Activated CD8-positive, alpha-beta memory T cell treated with anti-CD3 and anti-CD28 coated beads, Interleukin-2, amount 50 U/mL, for 24 hours (primary cell): Measurements from ENCODE around the gene HERC2.
"Not testable (repeated sequence)": the region's sequence is repeated elsewhere in the genome, so short reads cannot be mapped to it uniquely, and the experiment has no call there.

Experiments
- DNase-seq: peaks from one replicate; pipeline ENCODE4 v3.0.0-alpha.2; 2020; ENCODE audit errors: extremely low read depth

HERC2 gene

GRCh38 chr15:28281876-28282275, 40.1 kb downstream of the HERC2 start:
- DNase-seq, result no peak

- DNase-seq, result no peak
Measured at GRCh38 chr15:28274635-28275034, 47.3 kb downstream of the HERC2 start.

- no peak for DNase-seq
Measured at GRCh38 chr15:28273873-28274610, 47.9 kb downstream of the HERC2 start.

GRCh38 chr15:28273468-28273867, 48.5 kb downstream of the HERC2 start:
- no peak for DNase-seq

- DNase-seq, result no peak
Measured at GRCh38 chr15:28272587-28272986, 49.4 kb downstream of the HERC2 start.

- DNase-seq, result no peak
Measured at GRCh38 chr15:28271697-28272260, 50.2 kb downstream of the HERC2 start.

GRCh38 chr15:28269097-28269496, 52.9 kb downstream of the HERC2 start:
- no peak for DNase-seq

GRCh38 chr15:28267727-28268126, 54.3 kb downstream of the HERC2 start:
- DNase-seq, result no peak

- DNase-seq, result no peak
Measured at GRCh38 chr15:28265334-28266019, 56.5 kb downstream of the HERC2 start.

GRCh38 chr15:28264166-28264565, 57.8 kb downstream of the HERC2 start:
- no peak for DNase-seq

- no peak for DNase-seq
Measured at GRCh38 chr15:28262438-28262837, 59.5 kb downstream of the HERC2 start.

GRCh38 chr15:28260722-28261121, 61.3 kb downstream of the HERC2 start:
- DNase-seq, result no peak

- DNase-seq, result no peak
Measured at GRCh38 chr15:28260317-28260716, 61.7 kb downstream of the HERC2 start.

- DNase-seq, result no peak
Measured at GRCh38 chr15:28255965-28256364, 66.0 kb downstream of the HERC2 start.

GRCh38 chr15:28252831-28253230, 69.1 kb downstream of the HERC2 start:
- no peak for DNase-seq

GRCh38 chr15:28246605-28247004, 75.4 kb downstream of the HERC2 start:
- no peak for DNase-seq

- no peak for DNase-seq
Measured at GRCh38 chr15:28243901-28244300, 78.1 kb downstream of the HERC2 start.

GRCh38 chr15:28243399-28243798, 78.6 kb downstream of the HERC2 start:
- no peak for DNase-seq

- not testable (repeated sequence) for DNase-seq
Measured at GRCh38 chr15:28238296-28238695, 83.7 kb downstream of the HERC2 start.

GRCh38 chr15:28231743-28232142, 90.2 kb downstream of the HERC2 start:
- not testable (repeated sequence) for DNase-seq

- not testable (repeated sequence) for DNase-seq
Measured at GRCh38 chr15:28231336-28231735, 90.6 kb downstream of the HERC2 start.

GRCh38 chr15:28228990-28229640, 92.9 kb downstream of the HERC2 start:
- DNase-seq, result not testable (repeated sequence)

GRCh38 chr15:28228096-28228495, 93.9 kb downstream of the HERC2 start:
- DNase-seq, result no peak
